Upper lobe of left lung (tissue), 6 donors: ENCODE data around the gene LAMA2. TPM values are rescaled to one million over a fixed set of nuclear protein-coding genes. Genes with fewer than 3 reads are reported as not detected.
A peak's percentile ranks its signal among the peaks of the same experiment; 100 is the strongest.

ENCODE experiments used
- ATAC-seq, 2 donors: fragments of 200-7000 bp; cut with Tn5 transposase; one replicate each; pipeline ENCODE4 v1.9.1; 2022; ENCODE audit warnings: mild to moderate bottlenecking in 2 of 2, moderate library complexity in 2 of 2; ENCODE audit not compliant: low FRiP score in 2 of 2
- DNase-seq, 2 donors: peaks; one replicate each; pipeline ENCODE4 v3.0.0-alpha.2; 2019 to 2020
- H3K27ac ChIP-seq, 4 donors: fragments of 200-600 bp; sonication (generic); one replicate each; pipeline ENCODE4 v1.5.1; 2016 to 2019
- H3K27me3 ChIP-seq, 4 donors: fragments of 200-600 bp; sonication (generic); one replicate each; pipeline ENCODE4 v1.5.1; 2017 to 2019
- H3K36me3 ChIP-seq, 4 donors: fragments of 200-600 bp; sonication (generic); one replicate each; pipeline ENCODE4 v1.5.1; 2016 to 2019
- H3K4me1 ChIP-seq, 4 donors: fragments of 200-600 bp; sonication (generic); one replicate each; pipeline ENCODE4 v1.5.1; 2018 to 2019
- H3K4me3 ChIP-seq, 4 donors: fragments of 200-600 bp; sonication (generic); one replicate each; pipeline ENCODE4 v1.5.1; 2017 to 2019; ENCODE audit warnings: mild to moderate bottlenecking in 2 of 4, moderate library complexity in 1 of 4
- H3K9me3 ChIP-seq, 4 donors: fragments of 200-600 bp; sonication (generic); one replicate each; pipeline ENCODE4 v1.5.1; 2018 to 2019
- CTCF ChIP-seq, 6 experiments: fragments of 450-650 bp in 4 of 6; fragments of 200-600 bp in 2 of 6; sonication (generic) in 2 of 6; IDR thresholded peaks; one replicate each; pipeline ENCODE4 v1.5.1; 2016 to 2019; ENCODE audit warnings: antibody characterized with exemption in 6 of 6
- EP300 ChIP-seq, 4 donors: sonication (generic); formaldehyde crosslinking; IDR thresholded peaks; one replicate each; pipeline ENCODE4 v1.5.1; 2017; ENCODE audit warnings: antibody characterized with exemption in 4 of 4, control low read depth in 2 of 4
- POLR2A ChIP-seq, 4 donors: fragments of 450-650 bp; IDR thresholded peaks; one replicate each; pipeline ENCODE4 v1.5.1; 2016 to 2017; ENCODE audit warnings: antibody characterized with exemption in 4 of 4, mild to moderate bottlenecking in 2 of 4
- POLR2AphosphoS5 ChIP-seq, 2 donors: sonication (generic); formaldehyde crosslinking; IDR thresholded peaks; one replicate each; pipeline ENCODE4 v1.5.1; 2017; ENCODE audit warnings: antibody characterized with exemption in 2 of 2
- WGBS, 2 donors: methylation state at CpG; one replicate each; pipeline ENCODE4 v1.1.5; 2017 to 2018; 5-methylcytosine and 5-hydroxymethylcytosine counted together
- total RNA-seq, 6 donors: library from RNA; depleted of rRNA in 4 of 6; stranded (reverse); fragments of >200 nt in 4 of 6; gene quantifications; one replicate each; pipeline versions ENCODE4 v1.1.0 to v1.2.1, GENCODE V29; 2016 to 2021
- donor health status: DM: no; HTN: no; CAD: no; lungs with moderate emphysema.
- donor health status: DM: no; HTN: yes; CAD: no; lungs with severe emphysema.

LAMA2 gene
- total RNA-seq, 6 donors from 2014 or later = 41.9 to 82.8 (median 62.4) TPM

- Histone ChIP-seq H3K4me1 (no peaks in the 10 kb centered on the region), H3K36me3 (no peaks in the 10 kb centered on the region), H3K9me3 (no peaks in the 10 kb centered on the region), H3K27ac (no peak overlapping the region), H3K4me3 (no peak overlapping the region), H3K27me3 (no peaks in the 10 kb centered on the region)
- TF ChIP-seq CTCF (IDR thresholded peaks at IDR 0.05) = no peak
- peak in 1 of 4 donors; percentile 31 for TF ChIP-seq EP300 (IDR thresholded peaks at IDR 0.05)
- TF ChIP-seq POLR2A (IDR thresholded peaks at IDR 0.05) = no peak
- 47 to 49% methylated on average over 9 of the region's 9 CpGs for WGBS, 2 donors
- DNase-seq (peak in 1 of 2 donors; percentile 15), ATAC-seq (peak in 1 of 2 donors; percentile 40)
These were observed 470.1 kb downstream of the LAMA2 start for GRCh38 chr6:129353067-129353466.

- TF ChIP-seq CTCF (IDR thresholded peaks at IDR 0.05) = no peak
- TF ChIP-seq POLR2AphosphoS5 (IDR thresholded peaks at IDR 0.05) = no peak
- TF ChIP-seq EP300 (IDR thresholded peaks at IDR 0.05) = no peak
- no peak for TF ChIP-seq POLR2A (IDR thresholded peaks at IDR 0.05)
- ATAC-seq = no peak
- DNase-seq = no peak
- Histone ChIP-seq H3K36me3 (no peaks in the 10 kb centered on the region), H3K4me3 (no peak overlapping the region), H3K9me3 (no peaks in the 10 kb centered on the region), H3K4me1 (no peaks in the 10 kb centered on the region), H3K27me3 (no peaks in the 10 kb centered on the region), H3K27ac (no peak overlapping the region)
- WGBS, 2 donors = 57 to 63% methylated on average over 2 of the region's 2 CpGs
These were observed 473.2 kb downstream of the LAMA2 start for GRCh38 chr6:129356129-129356528.

GRCh38 chr6:129359811-129360681, 477.1 kb downstream of the LAMA2 start:
- H3K9me3 ChIP-seq = no peaks in the 10 kb centered on the region

GRCh38 chr6:129360682-129360955, 477.7 kb downstream of the LAMA2 start:
- Histone ChIP-seq H3K27me3 (no peaks in the 10 kb centered on the region), H3K4me1 (no peaks in the 10 kb centered on the region), H3K4me3 (no peak overlapping the region), H3K9me3 (no peaks in the 10 kb centered on the region), H3K36me3 (no peaks in the 10 kb centered on the region), H3K27ac (no peak overlapping the region)
- WGBS, 2 donors = 87% methylated on average over 2 of the region's 2 CpGs
- ATAC-seq (no peak), DNase-seq (no peak)
- TF ChIP-seq POLR2AphosphoS5 (IDR thresholded peaks at IDR 0.05) (no peak), POLR2A (IDR thresholded peaks at IDR 0.05) (no peak), CTCF (IDR thresholded peaks at IDR 0.05) (no peak), EP300 (IDR thresholded peaks at IDR 0.05) (no peak)

More at GRCh38 chr6:129359811-129360681, 477.1 kb downstream of the LAMA2 start:
- Histone ChIP-seq H3K4me1 (no peaks in the 10 kb centered on the region), H3K36me3 (no peaks in the 10 kb centered on the region), H3K4me3 (no peak overlapping the region), H3K27me3 (no peaks in the 10 kb centered on the region), H3K27ac (no peak overlapping the region)
- 84 to 88% methylated on average over 2 of the region's 2 CpGs for WGBS, 2 donors
- TF ChIP-seq POLR2A (IDR thresholded peaks at IDR 0.05) = no peak
- TF ChIP-seq POLR2AphosphoS5 (IDR thresholded peaks at IDR 0.05) = no peak
- no peak for ATAC-seq
- DNase-seq = no peak

- DNase-seq (no peak), ATAC-seq (no peak)
- Histone ChIP-seq H3K9me3 (no peaks in the 10 kb centered on the region), H3K4me3 (no peak overlapping the region), H3K4me1 (no peaks in the 10 kb centered on the region), H3K36me3 (peaks cover 0 to 3% (median 0%) of the 10 kb centered on the region in 4 donors), H3K27ac (no peak overlapping the region), H3K27me3 (no peaks in the 10 kb centered on the region)
- TF ChIP-seq EP300 (IDR thresholded peaks at IDR 0.05) = no peak
- 93 to 96% methylated on average over 3 of the region's 3 CpGs for WGBS, 2 donors
These were observed 481.1 kb downstream of the LAMA2 start for GRCh38 chr6:129364037-129364436.

- Histone ChIP-seq H3K4me1 (peaks cover 0 to 4% (median 0%) of the 10 kb centered on the region in 4 donors), H3K9me3 (no peaks in the 10 kb centered on the region), H3K27ac (no peak overlapping the region), H3K36me3 (peaks cover 0 to 3% (median 0%) of the 10 kb centered on the region in 4 donors), H3K27me3 (no peaks in the 10 kb centered on the region), H3K4me3 (no peak overlapping the region)
- TF ChIP-seq POLR2AphosphoS5 (IDR thresholded peaks at IDR 0.05) (no peak), CTCF (IDR thresholded peaks at IDR 0.05) (no peak), POLR2A (IDR thresholded peaks at IDR 0.05) (no peak), EP300 (IDR thresholded peaks at IDR 0.05) (no peak)
- no peak for DNase-seq
- WGBS, 2 donors = 76 to 81% methylated on average over 3 of the region's 3 CpGs
- no peak for ATAC-seq
These were observed 481.8 kb downstream of the LAMA2 start for GRCh38 chr6:129364767-129365166.
